Activated CD4-positive, alpha-beta T cell treated with anti-CD3 and anti-CD28 coated beads, Interleukin-2, amount 50 U/mL, for 1 hour (primary cell): Measurements from ENCODE around the gene ZNF195.
"Not testable (repeated sequence)": the region's sequence is repeated elsewhere in the genome, so short reads cannot be mapped to it uniquely, and the experiment has no call there.

Experiments used
- DNase-seq: peaks from one replicate; pipeline ENCODE4 v3.0.0-alpha.2; 2020

Gene ZNF195

GRCh38 chr11:3402181-3402860 lies 23.4 kb upstream of the ZNF195 start:
- not testable (repeated sequence) for DNase-seq

GRCh38 chr11:3401052-3401451 lies 22.1 kb upstream of the ZNF195 start:
- not testable (repeated sequence) for DNase-seq

- not testable (repeated sequence) for DNase-seq
Measured at GRCh38 chr11:3398509-3398908, 19.6 kb upstream of the ZNF195 start.

- DNase-seq: not testable (repeated sequence)
Measured at GRCh38 chr11:3398106-3398505, 19.2 kb upstream of the ZNF195 start.

GRCh38 chr11:3397210-3397609 lies 18.3 kb upstream of the ZNF195 start:
- not testable (repeated sequence) for DNase-seq

GRCh38 chr11:3395468-3395867 lies 16.5 kb upstream of the ZNF195 start:
- not testable (repeated sequence) for DNase-seq

- not testable (repeated sequence) for DNase-seq
Measured at GRCh38 chr11:3394956-3395355, 16.0 kb upstream of the ZNF195 start.

- not testable (repeated sequence) for DNase-seq
Measured at GRCh38 chr11:3393450-3393849, 14.5 kb upstream of the ZNF195 start.

GRCh38 chr11:3382613-3383285 lies 3.8 kb upstream of the ZNF195 start:
- DNase-seq: no peak

GRCh38 chr11:3381794-3382193 lies 2.8 kb upstream of the ZNF195 start:
- DNase-seq: no peak

- no peak for DNase-seq
Measured at GRCh38 chr11:3380706-3381545, 2.0 kb upstream of the ZNF195 start.

GRCh38 chr11:3375552-3375951 lies 3.4 kb downstream of the ZNF195 start:
- no peak for DNase-seq

GRCh38 chr11:3370311-3370870 lies 8.6 kb downstream of the ZNF195 start:
- DNase-seq: no peak

- DNase-seq: no peak
Measured at GRCh38 chr11:3369366-3369765, 9.6 kb downstream of the ZNF195 start.

GRCh38 chr11:3368199-3368598 lies 10.7 kb downstream of the ZNF195 start:
- no peak for DNase-seq

- DNase-seq: no peak
Measured at GRCh38 chr11:3367221-3367620, 11.7 kb downstream of the ZNF195 start.

- no peak for DNase-seq
Measured at GRCh38 chr11:3359092-3359824, 19.7 kb downstream of the ZNF195 start.

GRCh38 chr11:3357994-3358676 lies 20.8 kb downstream of the ZNF195 start:
- DNase-seq: no peak

GRCh38 chr11:3357302-3357701 lies 21.6 kb downstream of the ZNF195 start:
- no peak for DNase-seq

GRCh38 chr11:3356858-3357257 lies 22.1 kb downstream of the ZNF195 start:
- DNase-seq: no peak

GRCh38 chr11:3353066-3353465 lies 25.9 kb downstream of the ZNF195 start:
- no peak for DNase-seq

GRCh38 chr11:3347127-3347526 lies 31.8 kb downstream of the ZNF195 start:
- no peak for DNase-seq
